Measurements from ENCODE around the gene COX7A2. TPM values are rescaled to one million over a fixed set of nuclear protein-coding genes. Genes with fewer than 3 reads are reported as not detected.

Gene COX7A2
- total and polyA plus RNA-seq, 2 experiments from 2014 or later, result 768 to 1,135 TPM

- TF ChIP-seq CTCF (IDR thresholded peaks at IDR 0.05; ENCODE audit: low read depth, low read length), result no peak
- Histone ChIP-seq H3K36me3 (no peaks in the 10 kb centered on the region), H3K4me3 (peak overlapping the region; percentile 17), H3K4me1 (ENCODE audit: low read depth) (peaks cover 2% of the 10 kb centered on the region), H3K27ac (no peak overlapping the region), H3K27me3 (peaks cover 77% of the 10 kb centered on the region), H3K9me3 (ENCODE audit: low read depth) (no peaks in the 10 kb centered on the region)
- DNase-seq (ENCODE audit: low read depth in 1 of 2, low spot score in 1 of 2), result peak in 1 of 2 donors; percentile 64
Observed at GRCh38 chr6:75206576-75207342, 36.8 kb downstream of the COX7A2 start.

- no peak for TF ChIP-seq CTCF (IDR thresholded peaks at IDR 0.05; ENCODE audit: low read depth, low read length)
- peak within 1 kb of the TSS; percentile 17 for H3K4me3 ChIP-seq
- peak; percentile 71 to 100 for DNase-seq (ENCODE audit: low read depth in 1 of 2, low spot score in 1 of 2)
- no peaks in the 10 kb centered on the region for H3K36me3 ChIP-seq
- no peaks in the 10 kb centered on the region for H3K4me1 ChIP-seq (ENCODE audit: low read depth)
- no peak within 1 kb of the TSS for H3K27ac ChIP-seq
- peaks cover 84% of the 10 kb centered on the region for H3K27me3 ChIP-seq
- no peaks in the 10 kb centered on the region for H3K9me3 ChIP-seq (ENCODE audit: low read depth)
Observed at GRCh38 chr6:75205776-75206575, 37.6 kb downstream of the COX7A2 start, which contains the start of gene COL12A1. Gene COL12A1, minus strand, starts transcription at chr6:75206053. Its CDS starts 3,261 bp downstream, at chr6:75202792.

- Histone ChIP-seq H3K4me3 (peak overlapping the region; percentile 17), H3K27ac (no peak overlapping the region), H3K9me3 (ENCODE audit: low read depth) (no peaks in the 10 kb centered on the region), H3K4me1 (ENCODE audit: low read depth) (no peaks in the 10 kb centered on the region), H3K36me3 (no peaks in the 10 kb centered on the region), H3K27me3 (peaks cover 93% of the 10 kb centered on the region)
- DNase-seq (ENCODE audit: low read depth in 1 of 2, low spot score in 1 of 2), result peak; percentile 38 to 88
- no peak for TF ChIP-seq CTCF (IDR thresholded peaks at IDR 0.05; ENCODE audit: low read depth, low read length)
Observed at GRCh38 chr6:75204959-75205775, 38.4 kb downstream of the COX7A2 start.

- peaks cover 100% of the 10 kb centered on the region for H3K27me3 ChIP-seq
- H3K9me3 ChIP-seq (ENCODE audit: low read depth), result no peaks in the 10 kb centered on the region
- H3K4me1 ChIP-seq (ENCODE audit: low read depth), result no peaks in the 10 kb centered on the region
- peak; percentile 83 to 97 for DNase-seq (ENCODE audit: low read depth in 1 of 2, low spot score in 1 of 2)
- no peak overlapping the region for H3K27ac ChIP-seq
- no peaks in the 10 kb centered on the region for H3K36me3 ChIP-seq
- peak overlapping the region; percentile 17 for H3K4me3 ChIP-seq
- peak; percentile 82 for TF ChIP-seq CTCF (IDR thresholded peaks at IDR 0.05; ENCODE audit: low read depth, low read length)
Observed at GRCh38 chr6:75204217-75204958, 39.2 kb downstream of the COX7A2 start.
